PC-3 (cell line): ENCODE measurements around the gene RABGAP1L. TPM values are rescaled to one million over a fixed set of nuclear protein-coding genes. Genes with fewer than 3 reads are reported as not detected.
"Not testable (repeated sequence)": the region's sequence is repeated elsewhere in the genome, so short reads cannot be mapped to it uniquely, and the experiment has no call there.

Source experiments
- ATAC-seq: fragments of 200-7000 bp; cut with Tn5 transposase; 2 replicates; pipeline ENCODE4 v1.9.1; 2020; ENCODE audit warnings: mild to moderate bottlenecking, moderate library complexity
- BruUV-seq: library from RNA; stranded (reverse); fragments of 400-500 nt; replicated peaks from 2 replicates; lab custom pipeline; 2021; lab: Mats Ljungman, UMichigan
- CTCF ChIA-PET: fragments of 300-600 bp; sonication (Branson Sonifier 250); formaldehyde crosslinking; loops from one replicate; lab custom pipeline; 2022; ENCODE audit warnings: antibody characterized with exemption; lab: Charles Lee
- POLR2A ChIA-PET: fragments of 300-600 bp; sonication (Branson Sonifier 250); formaldehyde crosslinking; loops from one replicate; lab custom pipeline; 2022; ENCODE audit warnings: antibody characterized with exemption; ENCODE audit not compliant: unreplicated experiment; lab: Charles Lee
- DNase-seq: peaks from one replicate; pipeline ENCODE4 v3.0.0-alpha.2; 2015
- H2AFZ ChIP-seq: fragments of 300-600 bp; sonication (generic); 2 replicates; pipeline ENCODE4 v1.6.0; 2016; ENCODE audit warnings: antibody characterized with exemption, low read length
- H3F3A ChIP-seq: fragments of 300-600 bp; sonication (generic); one replicate; pipeline ENCODE4 v1.6.0; 2017; ENCODE audit warnings: antibody characterized with exemption, low read length, control low read depth, mild to moderate bottlenecking; ENCODE audit not compliant: unreplicated experiment
- H3K27ac ChIP-seq: fragments of 300-600 bp; sonication (generic); 2 replicates; pipeline ENCODE4 v1.5.1; 2016; ENCODE audit warnings: mild to moderate bottlenecking, low read length
- H3K27me3 ChIP-seq: fragments of 300-600 bp; sonication (generic); 2 replicates; pipeline ENCODE4 v1.6.1; 2016; ENCODE audit warnings: low read length, mixed read lengths
- H3K36me3 ChIP-seq: fragments of 300-600 bp; sonication (generic); 2 replicates; pipeline ENCODE4 v1.6.1; 2016; ENCODE audit warnings: low read depth, mixed run types, low read length, mixed read lengths
- H3K4me1 ChIP-seq: fragments of 300-600 bp; sonication (generic); 2 replicates; pipeline ENCODE4 v1.5.1; 2016; ENCODE audit warnings: low read length; ENCODE audit not compliant: insufficient read depth
- H3K4me2 ChIP-seq: fragments of 300-600 bp; sonication (generic); 2 replicates; pipeline ENCODE4 v1.6.0; 2016; ENCODE audit warnings: low read length
- H3K4me3 ChIP-seq: fragments of 300-600 bp; sonication (generic); 2 replicates; pipeline ENCODE4 v1.5.1; 2016; ENCODE audit warnings: mild to moderate bottlenecking, low read length, mixed read lengths
- H3K79me2 ChIP-seq: fragments of 300-600 bp; sonication (generic); 2 replicates; pipeline ENCODE4 v1.6.1; 2017; ENCODE audit warnings: low read length, mixed read lengths
- H3K9ac ChIP-seq: fragments of 300-600 bp; sonication (generic); 2 replicates; pipeline ENCODE4 v1.6.0; 2016; ENCODE audit warnings: mild to moderate bottlenecking, low read length
- H3K9me2 ChIP-seq: fragments of 300-600 bp; sonication (generic); replicated peaks from 2 replicates; pipeline ENCODE4 v1.6.1; 2016; ENCODE audit warnings: mixed run types, low read length, mixed read lengths
- H3K9me3 ChIP-seq: fragments of 300-600 bp; sonication (generic); 2 replicates; pipeline ENCODE4 v1.6.1; 2016; ENCODE audit warnings: low read length, mixed read lengths
- H4K20me1 ChIP-seq: fragments of 300-600 bp; sonication (generic); 2 replicates; pipeline ENCODE4 v1.6.1; 2016; ENCODE audit warnings: low read length, mixed read lengths
- EZH2 ChIP-seq: fragments of 300-600 bp; sonication (generic); IDR thresholded peaks from one replicate; pipeline ENCODE4 v1.6.1; 2017; ENCODE audit warnings: antibody characterized with exemption, mild to moderate bottlenecking, low read length; ENCODE audit not compliant: unreplicated experiment
- EZH2phosphoT487 ChIP-seq: fragments of 300-600 bp; sonication (generic); IDR thresholded peaks from 2 replicates; pipeline ENCODE4 v1.6.1; 2018; ENCODE audit warnings: mild to moderate bottlenecking, antibody characterized with exemption, low read length, borderline replicate concordance
- intact Hi-C: fragments of 100-400 bp; cut with micrococcal nuclease; formaldehyde crosslinking; loops from 2 replicates; pipeline ENCODE4 v1.9.0; 2023
- total RNA-seq: library from RNA; depleted of rRNA; stranded (reverse); fragments of >200 nt; gene quantifications from 2 replicates; pipeline ENCODE4 v1.2.3, GENCODE V29; 2014
- TF ChIP-seq, protein P1 (sequence below): fragments of 300-600 bp; sonication (generic); conservative IDR thresholded peaks from 2 replicates; pipeline ENCODE4 v1.5.1; 2017; ENCODE audit warnings: antibody characterized with exemption, low read depth, mild to moderate bottlenecking, low read length

RABGAP1L gene
- total RNA-seq, 1 experiment from 2014 or later, result 24.4 TPM

DNA sequence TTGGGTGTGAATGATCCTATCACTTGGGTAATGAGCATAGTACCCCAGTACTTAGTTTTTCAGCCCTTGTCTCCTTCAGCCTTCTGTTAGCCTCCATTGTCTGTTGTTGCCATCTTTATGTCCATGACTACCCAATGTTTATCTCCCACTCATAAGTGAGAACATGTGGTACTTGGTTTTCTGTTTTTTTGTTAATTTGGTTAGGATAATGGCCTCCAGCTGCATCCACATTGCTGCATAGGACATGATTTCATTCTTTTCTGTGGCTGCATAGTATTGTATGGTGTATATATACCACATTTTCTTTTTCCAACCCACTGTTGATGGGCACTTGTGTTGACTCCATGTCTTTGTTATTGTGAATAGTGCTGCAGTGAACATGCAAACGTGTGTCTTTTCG is 248.8 kb downstream of the RABGAP1L start:
- no TSS peak for BruUV-seq
- H3K9me3 ChIP-seq, result no peaks in the 10 kb centered on the region
- H3K4me1 ChIP-seq, result peaks cover 10% of the 10 kb centered on the region
- H3K27ac ChIP-seq, result no peak overlapping the region
- H3K27me3 ChIP-seq, result no peaks in the 10 kb centered on the region
- no peak overlapping the region for H3K4me3 ChIP-seq
- H3K9ac ChIP-seq, result no peak overlapping the region
- no peaks in the 10 kb centered on the region for H3K9me2 ChIP-seq
- intact Hi-C loops, result no loop called here
- CTCF ChIA-PET, result no interaction called here
- no peaks in the 10 kb centered on the region for H3F3A ChIP-seq
- POLR2A ChIA-PET, result no interaction called here
- H3K79me2 ChIP-seq, result no peaks in the 10 kb centered on the region
- no peak overlapping the region for H3K4me2 ChIP-seq
- no peaks in the 10 kb centered on the region for H3K36me3 ChIP-seq
- DNase-seq, result no peak
- H4K20me1 ChIP-seq, result peaks cover 3% of the 10 kb centered on the region; the same call in 1 of the 2 replicates
- H2AFZ ChIP-seq, result no peak overlapping the region
- TF ChIP-seq EZH2phosphoT487, result no peak
- no peak for TF ChIP-seq EZH2
- TF ChIP-seq, protein P1, sequence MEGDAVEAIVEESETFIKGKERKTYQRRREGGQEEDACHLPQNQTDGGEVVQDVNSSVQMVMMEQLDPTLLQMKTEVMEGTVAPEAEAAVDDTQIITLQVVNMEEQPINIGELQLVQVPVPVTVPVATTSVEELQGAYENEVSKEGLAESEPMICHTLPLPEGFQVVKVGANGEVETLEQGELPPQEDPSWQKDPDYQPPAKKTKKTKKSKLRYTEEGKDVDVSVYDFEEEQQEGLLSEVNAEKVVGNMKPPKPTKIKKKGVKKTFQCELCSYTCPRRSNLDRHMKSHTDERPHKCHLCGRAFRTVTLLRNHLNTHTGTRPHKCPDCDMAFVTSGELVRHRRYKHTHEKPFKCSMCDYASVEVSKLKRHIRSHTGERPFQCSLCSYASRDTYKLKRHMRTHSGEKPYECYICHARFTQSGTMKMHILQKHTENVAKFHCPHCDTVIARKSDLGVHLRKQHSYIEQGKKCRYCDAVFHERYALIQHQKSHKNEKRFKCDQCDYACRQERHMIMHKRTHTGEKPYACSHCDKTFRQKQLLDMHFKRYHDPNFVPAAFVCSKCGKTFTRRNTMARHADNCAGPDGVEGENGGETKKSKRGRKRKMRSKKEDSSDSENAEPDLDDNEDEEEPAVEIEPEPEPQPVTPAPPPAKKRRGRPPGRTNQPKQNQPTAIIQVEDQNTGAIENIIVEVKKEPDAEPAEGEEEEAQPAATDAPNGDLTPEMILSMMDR, result no peak
- no peak for ATAC-seq

DNA sequence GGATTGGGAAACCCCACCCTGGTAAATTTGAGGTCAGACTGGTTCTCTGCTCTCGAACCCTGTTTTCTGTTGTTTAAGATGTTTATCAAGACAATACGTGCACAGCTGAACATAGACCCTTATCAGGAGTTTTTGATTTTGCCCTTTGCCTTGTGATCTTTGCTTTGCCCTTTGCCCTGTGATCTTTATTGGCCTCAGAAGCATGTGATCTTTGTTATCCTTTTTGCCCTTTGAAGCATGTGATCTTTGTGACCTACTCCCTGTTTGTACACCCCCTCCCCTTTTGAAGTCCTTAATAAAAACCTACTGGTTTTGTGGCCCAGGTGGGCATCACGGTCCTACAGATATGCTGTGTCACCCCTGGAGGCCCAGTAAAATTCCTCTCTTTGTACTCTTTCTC is 250.5 kb downstream of the RABGAP1L start:
- DNase-seq, H3K36me3 ChIP-seq, H3K79me2 ChIP-seq, H3K27me3 ChIP-seq, H3K27ac ChIP-seq, H3K9me2 ChIP-seq, H3K9ac ChIP-seq, H3K4me3 ChIP-seq, H4K20me1 ChIP-seq, H3K4me1 ChIP-seq, ATAC-seq, CTCF ChIA-PET, BruUV-seq, H3K4me2 ChIP-seq, H3F3A ChIP-seq, H3K9me3 ChIP-seq, POLR2A ChIA-PET, H2AFZ ChIP-seq: not testable (repeated sequence)
- intact Hi-C loops, result loop anchor here (10.0 kb wide), 1 partner anchor 135 kb away; no protein-coding TSS in a partner anchor

DNA sequence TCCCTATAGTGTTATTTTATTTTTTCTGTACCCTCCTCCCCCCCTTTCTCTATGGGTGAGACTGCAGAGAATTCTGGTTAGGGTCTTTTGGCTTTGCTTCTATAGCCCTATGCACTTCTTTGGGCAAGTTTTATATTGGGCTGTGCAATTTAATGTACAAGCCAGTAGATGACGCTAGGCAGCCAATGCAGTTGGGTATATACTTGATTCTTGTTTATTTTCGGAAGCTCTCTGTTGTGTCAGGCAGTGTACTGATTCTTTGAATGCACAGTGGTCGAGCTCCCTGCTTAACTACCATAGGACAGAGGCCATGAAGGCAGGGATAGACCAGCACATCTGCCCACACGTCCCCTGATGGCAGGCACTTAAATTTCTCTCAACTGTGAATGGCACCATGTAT is 254.3 kb downstream of the RABGAP1L start:
- Histone ChIP-seq H3K4me1 (no peaks in the 10 kb centered on the region), H3K4me3 (no peak overlapping the region), H3K9ac (no peak overlapping the region), H3K9me3 (no peaks in the 10 kb centered on the region), H3K36me3 (no peaks in the 10 kb centered on the region), H3K27me3 (no peaks in the 10 kb centered on the region), H3F3A (no peaks in the 10 kb centered on the region), H3K27ac (no peak overlapping the region), H3K4me2 (no peak overlapping the region), H4K20me1 (no peaks in the 10 kb centered on the region), H3K9me2 (no peaks in the 10 kb centered on the region), H3K79me2 (no peaks in the 10 kb centered on the region), H2AFZ (no peak overlapping the region)
- TF ChIP-seq, protein P1, result peak; percentile 46
- TF ChIP-seq EZH2, result no peak
- DNase-seq, result no peak
- no TSS peak for BruUV-seq
- ChIA-PET CTCF (no interaction called here), POLR2A (no interaction called here)
- intact Hi-C loops, result loop anchor here (10.0 kb wide), 1 partner anchor 139 kb away; no protein-coding TSS in a partner anchor
- ATAC-seq, result no peak
